Glomerular visceral epithelial cell (primary cell): ENCODE data around the gene VEGFB.
"Not testable (repeated sequence)": the region's sequence is repeated elsewhere in the genome, so short reads cannot be mapped to it uniquely, and the experiment has no call there.

Source experiments
- DNase-seq: peaks from one replicate; pipeline ENCODE4 v3.0.0-alpha.2; 2016; ENCODE audit errors: extremely low spot score

VEGFB gene

GRCh38 chr11:64230985-64231365 lies 3.4 kb upstream of the VEGFB start:
- DNase-seq, result no peak

GRCh38 chr11:64231546-64231945 lies 2.8 kb upstream of the VEGFB start:
- no peak for DNase-seq

DNA sequence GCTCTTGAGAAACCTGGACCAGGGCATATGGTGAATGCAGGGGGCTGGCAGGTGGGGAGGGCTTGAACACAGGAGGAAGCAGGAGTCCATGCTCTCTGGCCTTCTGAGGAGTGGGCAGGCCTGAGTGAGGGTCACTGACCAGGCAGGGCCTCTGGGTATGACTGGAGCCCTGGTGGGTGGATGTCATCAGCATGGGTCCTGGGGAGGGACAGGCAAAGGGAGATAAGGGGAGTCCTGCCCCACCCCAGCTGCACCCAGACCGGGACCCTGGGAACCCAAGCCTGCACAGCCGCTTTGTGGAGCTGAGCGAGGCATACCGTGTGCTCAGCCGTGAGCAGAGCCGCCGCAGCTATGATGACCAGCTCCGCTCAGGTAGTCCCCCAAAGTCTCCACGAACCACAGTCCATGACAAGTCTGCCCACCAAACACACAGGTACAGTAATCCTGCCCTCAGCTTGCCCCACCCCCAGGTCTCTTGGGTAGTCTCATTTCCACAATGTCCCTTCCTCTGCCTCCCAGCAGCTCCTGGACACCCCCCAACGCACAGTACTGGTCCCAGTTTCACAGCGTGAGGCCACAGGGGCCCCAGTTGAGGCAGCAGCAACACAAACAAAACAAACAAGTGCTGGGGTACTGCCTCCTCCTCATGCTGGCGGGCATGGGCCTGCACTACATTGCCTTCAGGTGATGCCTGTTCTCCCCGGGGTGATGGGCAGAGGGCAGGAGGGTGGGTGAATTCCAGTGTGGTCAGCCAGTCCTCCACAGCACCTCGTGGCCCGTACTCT lies 2.0 kb upstream of the VEGFB start:
- no peak for DNase-seq

GRCh38 chr11:64232967-64233315 lies 1.4 kb upstream of the VEGFB start:
- no peak for DNase-seq

DNA sequence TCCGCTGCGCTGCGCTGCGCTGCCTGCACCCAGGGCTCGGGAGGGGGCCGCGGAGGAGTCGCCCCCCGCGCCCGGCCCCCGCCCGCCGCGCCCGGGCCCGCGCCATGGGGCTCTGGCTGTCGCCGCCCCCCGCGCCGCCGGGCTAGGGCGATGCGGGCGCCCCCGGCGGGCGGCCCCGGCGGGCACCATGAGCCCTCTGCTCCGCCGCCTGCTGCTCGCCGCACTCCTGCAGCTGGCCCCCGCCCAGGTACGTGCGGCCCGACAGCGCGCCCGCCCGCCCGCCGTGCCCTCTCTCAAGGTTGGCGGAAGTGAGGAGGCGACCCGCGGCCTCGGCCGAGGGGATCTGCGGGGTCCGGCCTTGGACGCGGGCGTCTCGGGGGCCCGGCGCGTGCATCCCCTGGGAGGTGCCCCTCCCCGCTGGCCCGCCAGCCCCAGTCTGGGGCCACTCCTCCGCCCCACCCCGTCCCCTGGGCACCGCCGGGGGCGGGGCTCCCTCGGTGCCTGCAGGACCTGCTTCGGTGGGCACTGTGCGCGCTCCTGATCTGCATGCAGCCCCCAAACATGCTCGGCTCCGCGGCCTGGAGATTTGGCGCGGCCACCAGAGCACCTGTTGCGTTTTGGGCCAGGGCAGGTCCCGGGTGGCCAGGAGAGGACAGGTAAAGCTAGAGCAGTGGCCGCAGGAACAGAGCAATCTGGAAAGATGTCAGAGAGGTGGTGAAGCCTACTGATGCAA lies 429 bp downstream of the VEGFB start:
- peak; percentile 50 for DNase-seq

GRCh38 chr11:64235437-64236161 lies 1.2 kb downstream of the VEGFB start:
- DNase-seq, result no peak

GRCh38 chr11:64237484-64237951 lies 3.1 kb downstream of the VEGFB start:
- no peak for DNase-seq

DNA sequence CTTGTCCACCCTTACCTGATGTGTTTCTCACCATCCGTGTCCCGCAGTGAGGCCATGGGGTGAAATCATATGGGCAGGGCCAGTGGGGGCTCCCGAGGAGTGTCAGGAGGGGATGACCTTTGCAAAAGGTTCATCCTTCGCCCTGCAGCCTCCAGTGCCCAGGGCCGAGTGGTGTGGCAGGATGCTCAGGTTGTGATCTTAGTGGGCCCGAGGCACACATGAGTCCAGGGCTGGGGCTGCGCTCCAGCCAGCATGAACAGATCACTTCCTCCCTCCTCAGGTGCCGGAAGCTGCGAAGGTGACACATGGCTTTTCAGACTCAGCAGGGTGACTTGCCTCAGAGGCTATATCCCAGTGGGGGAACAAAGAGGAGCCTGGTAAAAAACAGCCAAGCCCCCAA lies 3.7 kb downstream of the VEGFB start:
- DNase-seq, result no peak

DNA sequence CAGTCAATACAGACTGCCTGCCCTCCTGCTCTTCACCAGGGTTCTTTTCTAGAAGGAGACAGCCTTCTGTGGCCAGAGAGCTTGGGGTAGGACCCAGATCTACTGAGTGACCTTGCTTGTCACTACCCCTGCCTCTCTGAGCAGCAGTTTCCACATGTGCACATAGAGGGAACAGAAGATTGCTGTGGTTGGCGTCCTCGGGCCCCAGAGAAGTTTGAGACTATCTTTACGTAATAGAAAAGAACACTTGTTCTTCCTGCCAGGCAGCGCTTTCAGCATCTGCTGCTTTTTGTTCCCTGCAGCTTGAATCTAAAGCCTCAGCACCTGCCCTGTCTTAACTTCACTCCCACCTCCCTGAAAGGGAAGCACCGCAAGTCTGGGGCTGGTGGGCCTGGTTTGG lies 4.6 kb downstream of the VEGFB start:
- DNase-seq, result no peak

- DNase-seq, result no peak
Measured at GRCh38 chr11:64239662-64240434, 5.5 kb downstream of the VEGFB start.

DNA sequence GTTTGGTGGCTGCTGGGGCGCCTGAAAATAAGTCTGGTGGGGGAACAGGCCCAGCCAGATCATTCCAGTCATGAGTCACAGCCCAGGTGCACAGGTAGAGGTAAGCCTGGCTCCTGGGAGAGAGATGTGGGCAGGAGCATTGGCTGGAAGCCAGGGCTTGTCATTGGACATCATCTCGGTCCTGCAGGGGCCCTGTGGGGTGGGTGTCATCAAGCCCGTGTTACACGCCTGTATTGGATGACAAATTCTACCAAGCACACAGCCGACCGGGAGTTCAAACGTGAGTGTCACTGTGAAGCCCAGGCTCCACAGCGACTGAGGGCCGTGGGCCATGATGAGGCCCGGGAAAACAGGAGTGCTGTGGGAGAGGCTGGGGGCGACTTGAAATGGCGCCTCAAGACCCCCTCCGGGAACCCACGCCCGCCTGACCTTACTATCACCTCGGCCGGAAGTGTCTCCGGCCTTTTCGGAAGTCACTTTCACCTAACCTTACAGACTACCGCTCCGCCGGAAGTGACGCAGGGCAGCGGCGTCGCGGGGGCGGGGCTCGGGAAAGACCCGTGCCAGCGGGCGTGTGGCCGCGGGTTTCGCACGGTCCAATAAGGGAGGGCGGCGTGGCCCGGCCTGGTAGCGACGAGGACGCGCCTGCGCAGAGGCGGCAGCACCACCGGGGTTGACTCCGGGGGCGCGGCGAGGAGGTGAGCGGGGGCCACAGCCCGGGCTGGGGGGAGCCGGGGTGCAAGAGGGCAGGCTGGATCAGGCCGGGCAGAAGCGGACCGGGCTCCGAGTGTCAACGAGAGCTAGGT lies 6.3 kb downstream of the VEGFB start, which contains the start of gene FKBP2:
TSS of gene FKBP2 (plus strand) at position 661 of the 806 bp plus-strand sequence. CDS start 1,293 bp downstream, outside the sequence.
- peak; percentile 96 for DNase-seq

DNA sequence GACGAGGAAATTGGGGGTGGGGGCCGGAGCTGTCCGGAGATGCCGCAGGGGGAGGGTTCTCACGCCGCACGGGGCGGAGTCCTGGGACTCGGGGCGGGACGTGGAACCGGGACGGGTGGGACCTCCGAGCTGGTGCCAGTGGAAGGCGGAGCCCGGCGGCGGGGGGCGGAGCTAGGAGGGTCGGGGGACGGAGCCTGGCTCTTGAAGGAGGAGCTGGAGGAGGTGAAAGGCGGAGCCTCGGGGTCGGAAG lies 6.8 kb downstream of the VEGFB start:
- DNase-seq, result peak; percentile 100

- DNase-seq, result peak; percentile 66
Measured at GRCh38 chr11:64241491-64242374, 7.3 kb downstream of the VEGFB start.

DNA sequence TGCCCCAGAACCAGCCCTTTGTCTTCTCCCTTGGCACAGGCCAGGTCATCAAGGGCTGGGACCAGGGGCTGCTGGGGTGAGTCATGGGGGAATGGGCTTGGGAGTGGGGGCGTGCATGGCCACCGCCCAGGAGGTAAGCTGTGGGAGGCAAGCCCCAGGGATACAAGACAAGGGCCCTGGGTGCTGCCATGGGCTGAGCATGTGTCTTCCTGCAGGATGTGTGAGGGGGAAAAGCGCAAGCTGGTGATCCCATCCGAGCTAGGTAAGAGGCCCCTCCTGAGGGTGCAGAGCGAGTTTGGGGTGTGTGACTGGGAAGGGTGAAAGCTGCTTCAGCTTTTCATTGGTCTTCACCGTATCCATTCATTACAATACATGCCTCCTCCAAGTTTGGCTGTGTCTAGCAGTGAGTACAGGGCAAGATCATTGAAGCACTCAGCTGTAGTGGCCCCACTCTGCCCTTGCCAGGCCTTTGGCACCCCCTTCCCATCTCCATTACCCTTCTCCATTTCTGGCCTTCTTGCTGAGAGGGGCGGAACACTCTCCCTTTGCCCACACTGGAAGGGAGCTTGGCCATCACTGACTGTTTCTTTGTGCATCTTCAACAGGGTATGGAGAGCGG lies 9.0 kb downstream of the VEGFB start:
- DNase-seq, result no peak

DNA sequence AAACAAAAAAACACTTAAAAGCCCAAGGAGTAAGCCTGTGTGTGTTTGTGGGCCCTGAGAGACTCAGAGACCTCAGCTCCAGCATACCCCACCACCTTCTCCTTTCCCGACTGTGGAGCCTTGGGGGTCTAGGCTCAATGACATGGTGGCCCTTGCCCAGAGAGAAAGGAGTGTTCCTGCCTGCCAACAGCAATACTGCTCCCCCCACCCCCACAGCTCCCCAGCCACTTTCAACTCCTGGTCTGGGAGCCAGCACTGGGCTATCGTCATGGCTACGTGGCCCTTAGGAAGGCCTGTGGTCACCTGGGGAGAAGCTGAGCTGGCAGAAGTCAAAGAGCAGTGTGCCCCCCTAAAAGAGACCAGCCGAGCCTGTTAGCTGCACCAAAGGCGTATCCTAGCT lies 9.7 kb downstream of the VEGFB start:
- DNase-seq, result no peak

DNA sequence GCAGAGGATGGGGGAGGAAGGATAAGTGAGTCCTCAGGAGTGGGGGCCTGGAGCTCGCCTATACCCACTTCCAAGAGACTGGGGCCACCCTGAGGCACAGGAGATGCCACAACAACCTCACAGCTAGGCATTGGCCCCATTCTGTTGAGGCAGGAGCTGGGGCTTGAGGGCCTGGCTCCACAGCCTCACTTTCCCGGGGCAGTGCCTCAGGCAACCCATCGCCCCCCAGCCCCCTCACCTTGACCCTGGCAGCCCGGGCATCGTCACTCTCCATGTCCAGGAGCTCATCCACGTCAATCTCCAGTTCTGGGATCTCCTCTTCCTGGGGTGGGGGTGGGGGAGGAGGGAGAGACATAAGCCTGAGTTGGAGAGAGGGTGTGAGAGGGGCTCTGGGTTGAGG lies 10.6 kb downstream of the VEGFB start:
- no peak for DNase-seq

DNA sequence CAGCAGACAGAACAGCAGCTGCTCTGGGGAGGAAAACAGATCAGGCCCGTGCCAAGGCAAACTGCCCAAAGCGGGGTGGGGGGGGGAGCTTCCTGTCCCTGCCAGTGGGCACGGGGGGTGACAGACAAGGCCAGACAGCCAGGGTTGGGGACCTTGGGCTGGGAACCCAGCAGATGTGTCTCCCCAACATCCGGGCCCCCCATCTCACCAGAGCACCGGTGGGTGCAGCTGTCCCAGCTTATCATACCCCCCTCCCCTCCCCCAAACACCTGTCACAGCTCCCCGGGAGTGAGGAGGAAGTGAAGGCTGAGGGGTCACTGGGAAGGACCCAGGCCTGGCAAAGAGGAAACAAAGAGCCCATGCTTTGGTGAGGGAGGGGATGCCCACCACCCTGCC lies 11.0 kb downstream of the VEGFB start:
- DNase-seq, result peak; percentile 27

DNA sequence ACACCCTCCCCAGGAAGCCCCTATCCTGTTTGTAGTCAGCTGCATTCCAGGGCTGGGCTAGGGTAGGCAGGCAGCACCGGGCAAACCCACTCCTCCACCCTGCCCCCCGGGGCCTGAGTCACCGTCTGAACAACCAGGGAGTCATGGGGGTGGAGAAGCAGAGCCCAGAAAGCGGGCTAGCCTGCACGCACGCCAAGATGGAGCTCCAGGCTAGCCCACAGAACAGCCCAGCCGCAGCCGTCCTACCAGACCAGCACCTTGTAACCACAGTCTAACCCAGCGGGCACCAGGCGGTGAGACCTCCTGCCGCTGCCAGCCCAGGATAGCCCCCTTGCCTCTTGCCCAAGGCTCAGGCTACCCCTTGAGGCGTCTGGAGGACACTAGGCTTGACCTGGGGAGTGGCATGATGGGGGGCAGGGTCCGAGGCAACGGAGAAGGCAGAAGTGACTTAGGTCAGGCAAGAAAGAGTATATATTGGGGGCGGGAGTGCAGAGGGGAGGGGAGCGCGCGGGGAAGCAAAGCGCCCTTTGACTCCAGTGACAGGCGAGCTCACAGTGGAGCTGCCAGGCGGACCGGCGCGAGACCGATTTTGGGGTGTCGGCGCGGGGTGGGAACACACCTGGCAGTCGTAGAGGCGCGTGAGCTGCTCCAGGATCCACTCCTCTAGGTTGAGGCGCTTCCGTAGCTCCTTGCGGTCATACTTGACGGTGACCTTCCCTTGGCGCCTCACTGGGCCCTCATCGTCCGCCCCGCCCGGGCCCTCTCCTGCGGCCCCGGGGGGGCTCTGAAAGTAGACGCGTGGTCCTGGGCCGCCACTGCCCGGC lies 11.6 kb downstream of the VEGFB start:
- DNase-seq, result peak; percentile 85

DNA sequence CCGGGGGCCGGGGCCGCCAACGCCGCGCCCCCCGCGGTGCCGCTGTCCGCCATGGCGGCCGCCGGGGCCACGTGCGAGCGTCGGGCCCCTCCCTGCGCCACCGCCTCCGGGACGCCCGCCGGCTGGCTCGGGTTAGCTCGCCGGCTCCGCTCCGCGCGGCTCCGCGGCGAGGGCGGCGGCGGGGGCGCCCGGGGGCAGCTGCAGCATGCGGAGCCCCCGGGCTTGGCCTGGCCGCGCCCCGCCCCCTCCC lies 12.2 kb downstream of the VEGFB start:
- not testable (repeated sequence) for DNase-seq
